NCI-H345 treated with DMSO at 0.1 percent for 48 hours (cell line): Measurements from ENCODE around the gene ARHGAP21.

Source experiments
- DNase-seq: peaks from one replicate; lab custom pipeline; 2025; ENCODE audit not compliant: unreplicated experiment; lab: John Stamatoyannopoulos, UW

Gene ARHGAP21

DNA sequence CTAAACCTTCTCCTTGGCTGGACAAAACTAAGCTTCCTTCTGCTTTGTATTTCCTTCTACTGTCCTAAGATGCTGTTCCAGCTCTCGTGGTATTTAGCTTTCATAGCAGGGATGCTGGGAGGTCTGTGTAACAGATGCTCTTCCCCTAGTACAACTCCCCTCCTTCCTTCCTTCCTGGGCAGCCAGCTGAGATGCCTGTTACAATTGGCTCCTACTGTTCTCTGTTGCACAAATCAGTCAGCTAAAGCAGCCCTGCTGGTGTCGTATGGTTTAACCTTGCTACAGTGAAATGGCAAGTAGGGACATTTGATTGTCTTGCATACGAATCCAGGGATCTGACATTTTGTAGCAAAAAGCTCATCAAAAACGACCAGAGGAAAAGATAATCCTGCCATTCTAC is 143.8 kb downstream of the ARHGAP21 start:
- DNase-seq: no peak

DNA sequence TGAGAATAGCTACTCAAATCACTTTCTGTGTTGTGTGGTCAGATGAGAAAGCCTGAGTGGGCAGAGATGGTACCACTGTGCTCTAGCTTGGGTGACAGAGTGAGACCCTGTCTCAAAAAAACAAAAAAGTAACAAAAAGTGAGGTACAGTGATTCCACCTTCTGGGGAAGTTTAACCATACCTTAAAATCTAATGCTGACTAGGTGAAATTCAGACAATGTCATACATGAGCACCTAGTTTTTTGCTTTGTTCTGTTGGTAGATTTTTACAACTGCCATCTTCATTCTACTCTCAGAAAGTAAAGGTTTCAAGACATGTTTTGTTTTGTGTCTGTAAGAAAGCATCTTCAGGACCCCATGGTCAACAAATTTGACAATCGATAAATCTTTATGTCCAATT is 144.2 kb downstream of the ARHGAP21 start:
- no peak for DNase-seq

DNA sequence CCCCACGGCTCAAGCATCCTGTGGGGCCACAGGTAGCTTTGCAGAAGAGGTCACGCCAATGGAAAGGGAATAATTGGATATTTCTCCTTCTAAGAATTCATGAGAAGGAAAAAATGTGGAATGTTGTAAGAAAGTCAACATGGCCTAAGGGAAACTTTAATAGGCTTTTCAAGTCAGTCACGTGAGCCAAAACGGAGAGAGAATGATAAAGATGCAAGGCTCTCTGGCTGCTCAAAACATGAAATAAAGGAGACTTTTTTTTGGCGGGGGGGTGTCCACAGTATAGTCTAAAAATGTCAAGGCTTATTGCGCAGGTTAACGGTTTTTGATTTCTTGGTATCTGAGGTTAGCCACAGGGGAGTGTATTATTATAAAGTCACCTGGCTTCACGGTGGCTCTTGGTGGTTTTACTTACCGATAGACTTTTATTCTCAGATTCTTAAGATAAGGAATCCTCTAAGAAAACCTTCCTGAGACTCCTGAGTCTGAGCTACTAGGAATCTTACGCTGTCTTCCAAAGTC is 148.1 kb downstream of the ARHGAP21 start:
- no peak for DNase-seq

DNA sequence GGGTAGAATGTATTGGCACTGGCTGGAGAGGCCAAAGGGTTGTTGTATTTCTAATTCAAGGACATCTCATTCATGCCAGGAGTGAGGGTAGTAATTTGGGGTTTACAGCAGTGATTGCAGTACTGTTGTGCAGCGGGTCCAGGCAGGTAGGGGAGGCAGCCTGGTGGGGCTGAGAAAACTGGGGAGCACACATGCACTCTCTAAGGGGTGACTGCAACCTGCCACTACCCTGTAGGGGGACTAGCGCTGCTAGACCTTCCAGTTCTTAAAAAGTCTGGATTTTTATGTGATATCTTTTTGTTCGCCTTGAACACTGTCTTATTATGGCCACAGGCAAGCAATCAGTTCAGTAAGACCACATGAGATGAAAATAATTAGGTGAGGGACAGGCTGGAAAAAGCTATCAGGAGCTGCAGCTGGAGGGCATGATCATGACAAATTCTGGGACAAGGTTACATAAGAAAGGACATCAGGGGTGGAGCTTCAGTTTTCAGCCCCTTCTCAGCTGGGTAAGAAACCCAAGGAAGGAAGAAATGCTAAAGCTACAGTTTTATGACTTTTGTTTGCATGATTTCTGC is 149.0 kb downstream of the ARHGAP21 start:
- no peak for DNase-seq

DNA sequence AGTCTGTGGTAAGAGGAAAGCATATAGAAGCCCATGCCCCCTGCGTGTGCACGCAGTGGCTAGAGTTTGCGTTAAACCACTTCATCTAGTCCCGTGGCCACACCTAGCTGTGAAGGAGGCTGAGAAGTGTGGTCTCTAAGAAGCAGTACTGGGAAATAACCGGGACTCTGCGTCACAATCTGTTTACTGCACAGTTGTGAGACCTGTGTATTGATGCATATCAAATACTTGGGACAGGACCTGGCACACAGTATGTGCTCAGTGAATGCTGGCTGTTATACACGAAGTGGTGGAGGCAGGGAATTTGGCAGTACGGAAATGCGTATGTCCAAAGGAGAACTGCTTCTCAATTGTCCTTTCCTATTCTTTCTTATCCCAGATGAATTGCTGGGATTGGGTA is 149.5 kb downstream of the ARHGAP21 start:
- no peak for DNase-seq

DNA sequence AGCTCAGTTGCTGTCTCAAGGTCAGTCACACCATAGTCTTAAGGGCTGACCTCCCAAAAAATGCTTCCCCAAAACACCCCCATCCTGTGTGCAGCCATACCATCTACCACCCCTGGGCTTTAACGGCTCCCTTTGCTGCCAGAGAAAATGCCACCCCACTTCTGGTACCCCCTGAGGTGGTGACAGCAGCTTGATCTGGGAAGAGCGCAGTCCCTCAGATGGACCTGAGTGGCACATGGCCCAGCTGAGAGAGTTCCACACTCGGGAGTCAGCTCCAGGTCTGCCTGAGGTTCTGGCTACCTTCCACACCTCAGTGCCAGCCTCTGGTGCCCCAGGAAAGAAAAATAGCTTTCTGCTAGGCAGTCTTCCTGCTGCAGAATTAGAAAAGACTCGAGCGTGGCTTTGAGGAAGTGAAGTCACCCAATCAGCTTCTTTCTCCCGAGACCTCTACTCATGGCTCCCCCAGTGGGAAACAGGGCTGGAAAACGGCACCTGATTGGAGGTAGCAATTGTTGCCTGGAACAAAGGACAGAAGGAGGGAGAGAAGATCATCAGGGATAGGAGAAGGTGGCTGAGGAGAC is 151.7 kb downstream of the ARHGAP21 start:
- DNase-seq: no peak

DNA sequence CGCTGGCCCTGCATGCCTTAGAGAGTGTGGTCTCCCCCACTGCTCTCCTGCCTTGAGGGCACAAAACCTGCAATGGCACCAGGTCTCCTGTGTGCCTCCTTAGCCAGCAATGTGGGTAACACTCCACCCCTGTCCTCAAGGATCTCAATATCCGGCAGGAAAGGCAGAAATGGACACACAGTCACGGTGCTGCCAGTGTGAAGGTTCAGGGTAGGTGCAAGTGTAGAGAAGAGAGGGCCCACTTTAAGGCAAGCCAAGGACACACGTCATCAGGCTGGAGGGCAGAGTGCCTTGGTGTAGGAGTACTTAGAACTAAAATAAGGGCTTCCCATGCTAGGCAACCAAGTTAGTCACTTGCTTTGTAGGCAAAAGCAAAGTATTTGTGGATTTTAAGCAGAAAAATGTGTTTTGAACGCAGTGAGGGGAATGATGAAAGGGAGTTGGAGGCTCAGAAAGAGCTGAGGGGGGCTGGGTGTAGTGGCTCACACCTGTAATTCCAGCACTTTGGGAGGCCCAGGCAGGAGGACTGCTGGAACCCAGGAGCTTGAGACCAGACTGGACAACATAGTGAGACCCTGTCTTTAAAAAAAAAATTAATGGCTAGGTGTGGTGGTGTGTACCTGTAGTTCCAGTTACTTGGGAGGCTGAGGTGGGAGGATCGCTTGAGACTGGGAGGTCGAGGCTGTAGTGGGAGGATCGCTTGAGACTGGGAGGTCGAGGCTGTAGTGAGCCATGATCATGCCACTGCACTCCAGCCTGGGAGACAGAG is 152.8 kb downstream of the ARHGAP21 start:
- DNase-seq: no peak

DNA sequence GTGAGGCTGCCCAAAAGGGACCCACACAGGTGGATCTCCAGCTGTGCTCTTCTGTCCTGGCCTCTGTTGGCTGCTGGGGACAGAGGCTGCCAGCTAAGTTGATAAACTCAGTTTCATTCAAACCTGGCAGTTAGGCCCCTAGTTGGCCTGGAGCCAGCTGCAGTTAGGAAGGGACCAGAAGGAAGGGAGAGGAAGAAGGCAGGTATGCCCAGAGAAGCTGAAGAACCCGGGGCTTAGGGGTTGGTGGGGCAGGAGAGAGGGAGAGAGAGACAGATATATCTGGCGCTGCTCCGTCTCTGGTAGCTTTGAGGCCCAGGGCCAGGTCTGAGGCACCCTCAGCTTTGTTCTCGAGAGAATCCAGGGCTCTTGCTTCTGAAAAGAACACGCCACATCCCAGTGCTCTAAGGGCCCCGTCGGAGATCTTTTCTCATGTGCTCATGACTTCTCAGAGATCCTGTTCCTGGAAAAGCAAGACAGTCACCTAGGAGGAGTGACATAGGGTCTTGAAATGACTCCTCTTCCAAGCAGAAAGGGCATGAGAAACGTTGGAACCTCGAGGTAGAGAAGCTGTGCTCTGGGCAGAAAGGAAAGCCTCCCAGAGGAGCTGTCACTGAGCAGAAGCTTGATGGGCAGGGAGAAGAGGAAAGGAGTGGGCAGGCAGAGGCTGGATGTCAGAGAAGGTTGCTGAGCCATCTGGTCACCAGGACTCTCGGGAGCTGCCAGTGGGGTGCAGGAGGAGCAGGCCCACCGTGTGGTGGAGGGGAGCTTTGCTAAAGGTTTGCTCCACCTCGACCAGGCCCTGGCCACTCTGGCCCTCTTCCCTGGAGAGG is 153.6 kb downstream of the ARHGAP21 start:
- no peak for DNase-seq

DNA sequence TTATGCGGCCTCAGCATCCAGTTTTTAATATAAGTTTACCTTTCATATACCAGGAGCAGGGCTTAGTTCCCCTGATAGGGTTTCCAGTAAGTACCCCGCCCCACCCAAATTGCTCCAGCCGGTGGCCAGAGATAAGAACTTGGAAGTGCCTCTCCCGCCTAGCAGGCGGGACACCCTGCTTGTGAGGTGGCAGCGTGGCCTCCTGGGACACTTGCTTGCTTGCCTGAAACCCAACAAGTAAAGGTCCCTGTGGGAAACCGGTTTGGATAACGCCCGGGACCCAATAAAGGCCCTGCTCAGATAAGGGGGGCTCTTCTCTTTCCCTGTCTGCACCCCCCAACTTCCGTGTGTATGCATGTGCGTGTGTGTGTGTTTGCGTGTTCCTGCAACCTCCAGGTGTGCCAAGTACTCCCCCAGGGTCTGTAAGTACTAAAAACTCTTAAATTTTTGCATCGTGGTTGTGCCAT is 154.3 kb downstream of the ARHGAP21 start:
- DNase-seq: no peak

DNA sequence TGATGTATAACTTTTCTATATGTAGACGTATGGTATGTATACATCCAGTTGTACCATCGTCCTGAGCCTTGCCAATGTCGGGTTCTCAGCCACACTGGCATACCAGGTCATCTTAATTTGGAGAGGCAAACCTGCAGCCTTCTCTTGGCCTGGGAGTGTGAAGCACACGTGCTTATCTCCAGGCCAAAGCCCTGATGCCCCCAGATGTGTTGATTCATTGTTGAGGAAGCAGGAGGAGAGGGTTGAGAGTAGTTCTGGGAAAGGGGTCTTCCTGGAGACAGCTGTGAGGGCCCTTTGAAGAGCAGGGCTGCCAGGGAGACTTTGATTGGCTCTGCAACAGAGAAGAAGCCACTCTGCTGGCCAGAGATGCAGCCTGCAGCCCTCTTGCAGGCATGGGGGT is 155.6 kb downstream of the ARHGAP21 start:
- no peak for DNase-seq

DNA sequence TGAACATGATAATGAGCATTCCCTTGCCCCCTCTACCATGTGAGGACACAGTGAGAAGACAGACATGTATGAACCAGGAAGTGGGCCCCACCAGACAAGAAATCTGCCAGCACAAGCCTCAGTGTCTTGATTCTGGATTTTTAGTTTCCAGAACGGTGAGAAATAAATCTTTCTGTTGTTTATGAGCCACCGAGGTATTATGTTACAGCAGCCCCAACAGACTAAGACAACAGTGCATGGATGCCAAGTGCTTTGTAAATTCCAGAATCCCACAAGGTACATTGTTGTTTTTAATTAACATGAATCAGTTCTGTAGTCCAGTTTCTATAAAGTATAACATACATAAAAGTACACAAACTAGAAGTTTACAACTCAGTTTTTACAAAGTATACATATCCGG is 162.2 kb downstream of the ARHGAP21 start:
- DNase-seq: no peak

DNA sequence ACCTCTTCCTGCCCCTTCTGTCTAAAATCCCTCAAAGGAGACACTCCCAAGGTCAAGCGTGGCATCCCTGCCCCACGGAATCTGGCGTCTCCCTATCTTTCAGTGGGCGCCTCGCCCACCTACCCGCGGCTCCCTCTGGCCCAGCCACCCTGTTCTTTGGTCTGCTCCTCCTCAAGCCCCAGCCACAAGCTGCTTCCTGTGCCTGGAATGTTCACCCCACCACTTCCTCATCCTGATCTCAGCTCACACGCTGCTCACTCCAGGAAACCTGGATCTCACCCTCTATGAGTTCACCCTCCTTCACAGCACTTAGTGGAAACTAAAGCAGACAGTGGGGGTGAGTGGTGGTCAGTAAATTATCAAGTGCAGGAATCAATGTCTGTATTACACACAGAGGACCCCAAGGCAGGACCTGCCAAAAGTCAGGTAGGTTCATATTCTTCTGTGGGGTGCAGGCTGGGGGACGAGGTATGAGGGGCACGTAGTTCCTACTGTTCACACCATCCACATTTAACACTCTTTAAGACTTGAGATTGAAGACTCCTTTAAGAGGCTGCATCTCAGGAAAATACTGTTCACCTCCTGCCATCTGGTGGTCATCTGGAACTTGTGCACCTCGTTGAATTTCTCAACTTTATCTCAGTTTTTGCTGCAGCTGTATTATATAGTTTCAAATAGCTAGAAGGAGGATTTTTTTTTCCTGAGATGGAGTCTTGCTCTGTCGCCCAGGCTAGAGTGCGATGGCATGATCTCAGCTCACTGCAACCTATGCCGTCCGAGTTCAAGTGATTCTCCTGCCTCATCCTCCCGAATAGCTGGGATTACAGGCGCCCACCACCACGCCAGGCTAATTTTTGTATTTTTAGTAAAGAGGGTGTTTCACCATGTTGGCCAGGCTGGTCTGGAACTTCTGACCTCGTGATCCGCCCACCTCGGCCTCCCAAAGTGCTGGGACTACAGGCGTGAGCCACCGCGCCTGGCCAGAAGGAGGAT is 166.6 kb downstream of the ARHGAP21 start:
- DNase-seq: no peak

DNA sequence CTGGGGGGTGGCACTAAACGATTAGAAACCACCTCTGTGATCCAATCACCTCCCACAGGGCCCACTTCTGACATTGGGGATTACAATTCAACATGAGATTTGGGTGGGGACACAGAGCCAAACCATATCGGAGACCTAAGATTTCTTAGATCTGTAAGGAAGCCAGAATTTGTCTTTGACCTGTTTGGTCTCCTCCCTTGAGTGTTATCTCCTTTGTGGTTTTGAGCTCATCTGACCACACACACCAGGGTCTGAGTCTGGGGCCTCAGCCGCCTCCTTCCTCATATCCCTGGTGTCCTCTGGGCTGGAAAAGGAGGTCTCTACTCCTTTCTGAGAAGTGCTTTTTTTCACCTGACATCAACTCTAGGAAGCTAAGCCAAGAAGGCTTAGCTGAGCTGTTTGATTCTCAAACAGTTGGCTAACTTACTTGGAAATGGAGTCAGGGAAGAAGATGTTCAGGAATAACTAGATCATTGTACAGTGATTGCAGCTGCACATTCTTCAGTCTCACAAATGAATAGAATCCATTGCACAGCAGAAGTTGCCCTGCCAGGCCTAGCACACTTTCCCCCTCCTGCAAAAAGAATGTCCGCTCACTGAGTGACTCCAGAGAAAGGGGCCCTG is 167.4 kb downstream of the ARHGAP21 start:
- no peak for DNase-seq

DNA sequence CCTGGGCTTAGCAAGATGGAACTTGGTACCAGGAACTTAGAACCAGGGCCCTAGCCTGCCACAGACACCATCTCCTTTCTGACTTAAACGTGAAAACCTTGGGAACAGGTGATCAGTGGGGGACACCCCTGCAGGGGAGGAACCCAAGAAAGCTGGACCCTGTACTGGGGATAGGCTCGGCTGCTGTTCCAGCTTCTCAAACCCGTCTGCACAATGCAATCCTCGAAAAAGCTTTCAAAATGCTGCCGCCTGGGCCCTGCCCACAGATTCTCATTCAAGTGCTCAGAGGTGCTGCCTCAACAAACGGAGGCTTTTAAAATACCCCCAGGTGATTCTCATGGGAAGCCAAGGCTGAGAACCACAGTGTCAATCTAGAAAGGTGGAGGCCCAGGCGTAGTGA is 169.7 kb downstream of the ARHGAP21 start:
- no peak for DNase-seq

DNA sequence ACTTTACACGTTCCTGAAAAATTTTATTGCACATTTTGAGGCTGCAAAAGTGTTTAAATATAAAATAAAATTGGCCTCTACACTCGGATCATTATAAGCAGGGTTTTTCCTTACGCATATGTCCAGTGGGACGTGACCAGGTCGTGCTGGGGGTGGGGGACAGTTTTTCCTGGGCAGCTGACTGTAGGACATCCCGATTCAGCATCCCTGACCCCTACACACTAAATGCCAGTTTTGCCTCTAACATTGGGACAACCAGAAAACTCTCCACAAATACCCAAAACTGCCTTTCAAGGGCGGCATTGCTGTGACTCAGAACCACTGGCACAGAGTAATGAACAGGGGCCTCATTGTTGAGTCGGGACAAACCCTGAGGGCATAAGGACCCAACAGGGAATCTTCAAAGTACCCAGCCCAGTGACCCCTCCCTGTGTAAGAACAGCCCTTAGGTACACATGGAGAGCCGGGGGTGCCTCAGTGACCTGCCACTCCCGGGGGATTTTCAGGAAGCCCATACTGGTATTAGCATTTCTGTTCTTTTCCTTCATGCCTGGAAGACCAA is 170.6 kb downstream of the ARHGAP21 start:
- no peak for DNase-seq

DNA sequence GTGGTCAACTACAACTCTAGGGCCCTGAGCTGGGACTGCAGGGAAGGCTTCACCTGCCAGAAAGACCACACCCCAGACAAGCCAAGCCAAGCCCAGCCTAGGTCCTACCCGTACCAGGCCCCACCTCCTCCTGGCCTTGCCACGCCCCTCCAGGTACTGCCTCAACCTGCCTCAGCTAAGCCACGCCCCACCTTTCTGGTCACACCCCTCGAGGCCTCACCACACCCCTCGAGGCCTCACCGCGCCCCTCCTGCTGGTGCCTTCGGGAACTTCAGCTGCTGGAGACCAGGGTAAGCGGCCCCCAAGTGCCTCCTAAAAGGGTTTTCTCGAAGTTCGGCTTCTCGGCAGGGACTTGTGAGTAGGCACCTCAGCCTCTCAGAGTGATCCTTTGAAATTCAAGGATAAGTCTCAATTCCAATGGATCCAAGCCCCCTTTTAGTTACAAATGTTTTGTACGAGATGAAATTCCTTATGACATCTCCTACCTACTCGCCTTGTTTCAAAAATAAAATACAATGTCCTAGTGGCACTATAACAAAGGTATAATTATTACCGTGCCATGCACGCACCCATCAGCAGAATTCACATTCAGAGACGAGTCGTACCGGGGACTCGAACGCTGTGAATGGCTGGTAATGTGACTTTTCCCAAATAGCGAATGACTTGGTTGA is 171.2 kb downstream of the ARHGAP21 start:
- no peak for DNase-seq

DNA sequence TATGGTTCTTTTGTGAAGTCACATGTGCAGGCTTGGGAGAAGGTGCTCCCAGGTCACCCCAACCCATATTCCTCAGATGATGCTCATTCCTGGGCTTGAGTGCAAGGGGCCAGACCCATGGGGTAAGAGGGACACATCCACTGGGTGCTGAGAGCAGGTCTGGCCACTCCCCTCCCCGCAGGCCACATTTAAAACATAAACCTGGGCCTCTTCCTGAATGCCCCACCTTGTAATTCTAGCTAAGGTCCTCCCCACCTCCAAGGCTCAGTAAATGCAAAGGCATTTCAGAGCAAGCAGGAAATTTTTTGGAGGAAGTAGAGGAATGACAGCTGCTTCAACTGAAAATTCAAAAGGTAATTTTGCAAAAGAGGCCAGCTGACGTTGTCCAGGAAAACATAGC is 172.5 kb downstream of the ARHGAP21 start:
- DNase-seq: no peak

DNA sequence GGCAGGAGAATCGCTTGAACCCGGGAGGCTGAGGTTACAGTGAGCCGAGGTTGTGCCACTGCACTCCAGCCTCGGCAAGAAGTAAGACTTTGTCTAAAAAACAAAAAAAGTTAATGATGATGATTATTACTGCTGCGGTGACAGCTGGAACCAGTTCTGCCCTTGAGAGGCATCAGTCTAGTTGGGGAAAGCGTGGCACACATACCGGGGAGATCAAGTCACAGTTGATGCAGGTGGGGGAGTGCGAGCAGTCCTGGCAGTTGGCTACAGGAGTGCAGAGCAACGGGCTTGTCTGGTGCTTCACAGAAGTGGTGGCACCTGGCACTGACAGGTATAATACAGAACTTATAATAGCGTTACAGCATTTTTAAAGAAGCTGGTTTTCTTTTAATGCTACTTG is 173.0 kb downstream of the ARHGAP21 start:
- no peak for DNase-seq

DNA sequence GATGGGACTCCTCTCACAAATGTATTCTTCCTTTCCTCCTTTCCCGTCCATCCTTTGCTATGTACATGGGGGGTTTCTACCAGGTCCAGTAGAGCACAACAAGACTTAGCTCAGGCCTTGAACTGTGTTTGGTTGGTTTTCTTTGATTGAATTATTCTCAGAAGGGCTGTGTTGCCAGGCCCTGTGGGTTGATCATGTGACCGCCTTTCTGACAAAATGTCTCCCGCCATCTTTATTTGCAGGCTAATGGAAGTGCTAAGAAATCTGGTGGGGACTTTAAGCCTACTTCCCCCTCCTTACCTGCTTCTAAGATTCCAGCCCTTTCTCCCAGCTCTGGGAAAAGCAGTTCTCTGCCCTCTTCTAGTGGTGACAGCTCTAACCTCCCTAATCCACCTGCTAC is 178.1 kb downstream of the ARHGAP21 start:
- DNase-seq: no peak
